Upper lobe of right lung (tissue), 1 donor: ENCODE data around the gene ASAH2B. TPM values are rescaled to one million over a fixed set of nuclear protein-coding genes. Genes with fewer than 3 reads are reported as not detected.
"Not testable (repeated sequence)": the region's sequence is repeated elsewhere in the genome, so short reads cannot be mapped to it uniquely, and the experiment has no call there.

Experiments
- ATAC-seq: fragments of 200-7000 bp; cut with Tn5 transposase; one replicate; pipeline ENCODE4 v1.9.1; 2020; ENCODE audit warnings: mild to moderate bottlenecking, moderate library complexity
- DNase-seq: peaks from one replicate; pipeline ENCODE4 v3.0.0-alpha.2; 2020
- H3K27ac ChIP-seq: fragments of 200-600 bp; one replicate; pipeline ENCODE4 v1.8.0; 2022
- H3K27me3 ChIP-seq: fragments of 200-600 bp; one replicate; pipeline ENCODE4 v1.8.0; 2022; ENCODE audit warnings: mild to moderate bottlenecking
- H3K36me3 ChIP-seq: fragments of 200-600 bp; one replicate; pipeline ENCODE4 v1.8.0; 2022
- H3K4me1 ChIP-seq: fragments of 200-600 bp; one replicate; pipeline ENCODE4 v1.8.0; 2022
- H3K4me3 ChIP-seq: fragments of 200-600 bp; one replicate; pipeline ENCODE4 v1.8.0; 2022; ENCODE audit warnings: mild to moderate bottlenecking
- H3K9me3 ChIP-seq: fragments of 200-600 bp; one replicate; pipeline ENCODE4 v1.8.0; 2022
- CTCF ChIP-seq: fragments of 200-600 bp; IDR thresholded peaks from one replicate; pipeline ENCODE4 v1.8.0; 2022; ENCODE audit warnings: antibody characterized with exemption
- intact Hi-C: fragments of 100-400 bp; cut with DNase I; formaldehyde crosslinking; loops from one replicate; pipeline ENCODE4 v1.11.0; 2022
- long read RNA-seq: library from polyadenylated mRNA; unstranded; transcript quantifications from one replicate; pipeline ENCODE4 v2.0.0, GENCODE V29; 2021
- total RNA-seq: library from RNA; stranded (reverse); fragmentation: NEBNext Ultra II Directional; extraction: Animal tissue kit (Norgen Biotek cat#: 25700); gene quantifications from one replicate; pipeline ENCODE4 v1.2.1, GENCODE V29; 2021
- donor health status: DM: no; HTN: yes; CAD: no; lungs with severe emphysema.

The ASAH2B gene
- 3.4 TPM for total RNA-seq
- long read RNA-seq, full-length matches to known transcripts, result 7 of 12 reads
- long read RNA-seq, partial matches to known transcripts, result 2 of 12 reads
- long read RNA-seq, other reads (novel, unspliced or antisense), result 3 of 12 reads

- DNase-seq, result peak; percentile 89
- peak within 1 kb of the TSS; percentile 78 for H3K27ac ChIP-seq
- no peaks in the 10 kb centered on the region for H3K36me3 ChIP-seq
- no peak for TF ChIP-seq CTCF
- intact Hi-C loops, result no loop called here
- H3K4me3 ChIP-seq, result peak within 1 kb of the TSS; percentile 62
- no peaks in the 10 kb centered on the region for H3K9me3 ChIP-seq
- H3K4me1 ChIP-seq, result peaks cover 10% of the 10 kb centered on the region
- ATAC-seq, result peak; percentile 89
- H3K27me3 ChIP-seq, result no peaks in the 10 kb centered on the region
Observed at GRCh38 chr10:50739618-50740292, at the start of gene ASAH2B. ASAH2B (plus strand) TSS chr10:50739936; CDS start chr10:50745131, 5,195 bp downstream.

GRCh38 chr10:50697819-50698218 is 41.9 kb upstream of the ASAH2B start:
- DNase-seq, H3K36me3 ChIP-seq, ATAC-seq, H3K27me3 ChIP-seq, H3K4me1 ChIP-seq, intact Hi-C loops, H3K27ac ChIP-seq, H3K9me3 ChIP-seq, H3K4me3 ChIP-seq: not testable (repeated sequence)

- H3K27ac ChIP-seq, intact Hi-C loops, H3K4me1 ChIP-seq, ATAC-seq, DNase-seq, H3K9me3 ChIP-seq, H3K36me3 ChIP-seq, H3K27me3 ChIP-seq, H3K4me3 ChIP-seq: not testable (repeated sequence)
Observed at GRCh38 chr10:50701947-50702346, 37.8 kb upstream of the ASAH2B start.

GRCh38 chr10:50702997-50703396 is 36.7 kb upstream of the ASAH2B start:
- ATAC-seq, H3K9me3 ChIP-seq, H3K27ac ChIP-seq, H3K4me3 ChIP-seq, H3K4me1 ChIP-seq, DNase-seq, H3K27me3 ChIP-seq, H3K36me3 ChIP-seq, intact Hi-C loops: not testable (repeated sequence)

- H3K9me3 ChIP-seq, H3K27me3 ChIP-seq, H3K27ac ChIP-seq, ATAC-seq, DNase-seq, H3K36me3 ChIP-seq, intact Hi-C loops, H3K4me1 ChIP-seq, H3K4me3 ChIP-seq: not testable (repeated sequence)
Observed at GRCh38 chr10:50704436-50705079, 35.2 kb upstream of the ASAH2B start.

- H3K36me3 ChIP-seq, H3K4me3 ChIP-seq, intact Hi-C loops, H3K4me1 ChIP-seq, ATAC-seq, H3K27me3 ChIP-seq, H3K27ac ChIP-seq, DNase-seq, H3K9me3 ChIP-seq: not testable (repeated sequence)
Observed at GRCh38 chr10:50706006-50706405, 33.7 kb upstream of the ASAH2B start.

- H3K27ac ChIP-seq, intact Hi-C loops, DNase-seq, H3K4me1 ChIP-seq, H3K27me3 ChIP-seq, ATAC-seq, H3K9me3 ChIP-seq, H3K4me3 ChIP-seq, H3K36me3 ChIP-seq: not testable (repeated sequence)
Observed at GRCh38 chr10:50710241-50710640, 29.5 kb upstream of the ASAH2B start.

GRCh38 chr10:50723812-50724211 is 15.9 kb upstream of the ASAH2B start:
- ATAC-seq, result peak; percentile 24
- H3K9me3 ChIP-seq, DNase-seq, H3K4me3 ChIP-seq, H3K27ac ChIP-seq, intact Hi-C loops, H3K4me1 ChIP-seq, H3K36me3 ChIP-seq: not testable (repeated sequence)
- H3K27me3 ChIP-seq, result peaks cover 15% of the 10 kb centered on the region

- H3K36me3 ChIP-seq, H3K4me3 ChIP-seq, DNase-seq, H3K4me1 ChIP-seq, H3K9me3 ChIP-seq, intact Hi-C loops, H3K27ac ChIP-seq, ATAC-seq: not testable (repeated sequence)
- peaks cover 20% of the 10 kb centered on the region for H3K27me3 ChIP-seq
Observed at GRCh38 chr10:50728112-50728511, 11.6 kb upstream of the ASAH2B start.

- H3K9me3 ChIP-seq, intact Hi-C loops, H3K27me3 ChIP-seq, ATAC-seq, H3K36me3 ChIP-seq, DNase-seq: not testable (repeated sequence)
- Histone ChIP-seq H3K4me3 (peak overlapping the region; percentile 62), H3K4me1 (peaks cover 10% of the 10 kb centered on the region), H3K27ac (peak overlapping the region; percentile 78)
Observed at GRCh38 chr10:50738987-50739617, 634 bp upstream of the ASAH2B start.
